Glutamatergic neuron (in vitro differentiated cells): Measurements from ENCODE around the gene MALRD1. TPM values are rescaled to one million over a fixed set of nuclear protein-coding genes. Genes with fewer than 3 reads are reported as not detected.

Experiments used
- DNase-seq: peaks from one replicate; pipeline ENCODE4 v3.0.0; 2022
- H3K27ac Mint-ChIP-seq: one replicate; pipeline ENCODE4 v1.8.0; 2020; ENCODE audit warnings: mild to moderate bottlenecking, mixed read lengths, inconsistent platforms; ENCODE audit not compliant: unreplicated experiment
- H3K27me3 Mint-ChIP-seq: one replicate; pipeline ENCODE4 v1.8.0; 2020; ENCODE audit warnings: mild to moderate bottlenecking, moderate library complexity, mixed read lengths, inconsistent platforms; ENCODE audit not compliant: unreplicated experiment
- H3K36me3 Mint-ChIP-seq: one replicate; pipeline ENCODE4 v1.8.0; 2020; ENCODE audit warnings: mild to moderate bottlenecking, mixed read lengths, inconsistent platforms; ENCODE audit not compliant: unreplicated experiment
- H3K4me1 Mint-ChIP-seq: one replicate; pipeline ENCODE4 v1.8.0; 2020; ENCODE audit warnings: mild to moderate bottlenecking, low read depth, mixed read lengths, inconsistent platforms; ENCODE audit not compliant: unreplicated experiment
- H3K4me3 Mint-ChIP-seq: one replicate; pipeline ENCODE4 v1.8.0; 2020; ENCODE audit warnings: mild to moderate bottlenecking, mixed read lengths, inconsistent platforms; ENCODE audit not compliant: unreplicated experiment
- H3K9me3 Mint-ChIP-seq: one replicate; pipeline ENCODE4 v1.8.0; 2020; ENCODE audit warnings: mild to moderate bottlenecking, moderate library complexity, mixed read lengths, inconsistent platforms; ENCODE audit not compliant: unreplicated experiment
- CTCF ChIP-seq: fragments of 200-600 bp; sonication (generic); IDR thresholded peaks from one replicate; pipeline ENCODE4 v1.5.0; 2021; ENCODE audit not compliant: partially characterized antibody, unreplicated experiment
- total RNA-seq: library from RNA; stranded (reverse); fragmentation: NEBNext Ultra II Directional; extraction: Animal tissue kit (Norgen Biotek cat#: 25700); gene quantifications from one replicate; pipeline ENCODE4 v1.2.1, GENCODE V29; 2021; ENCODE audit not compliant: unreplicated experiment

MALRD1 gene
- total RNA-seq, 1 donor from 2014 or later = 0.27 TPM

DNA sequence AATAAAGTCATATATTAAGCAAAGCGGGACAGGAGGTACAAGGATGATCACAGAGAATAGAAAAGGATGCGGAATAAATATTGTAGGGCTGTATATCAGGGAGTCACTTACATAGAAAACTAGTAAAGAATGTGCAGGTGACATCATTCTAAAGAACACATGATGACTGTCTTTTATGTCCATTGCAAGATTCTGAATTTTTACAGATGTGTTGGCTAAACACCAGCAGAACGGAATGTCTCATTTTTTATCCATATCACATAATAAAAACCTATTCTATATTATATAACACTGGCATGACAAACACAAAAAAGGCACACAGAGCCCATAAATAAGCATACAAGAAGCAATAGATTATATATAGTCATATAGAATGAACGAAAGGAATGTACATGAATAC lies 448.4 kb downstream of the MALRD1 start:
- Mint-ChIP-seq H3K27ac (no peak overlapping the region), H3K4me3 (no peak overlapping the region), H3K36me3 (no peaks in the 10 kb centered on the region), H3K9me3 (no peaks in the 10 kb centered on the region), H3K27me3 (no peaks in the 10 kb centered on the region), H3K4me1 (no peaks in the 10 kb centered on the region)
- DNase-seq = no peak
- no peak for TF ChIP-seq CTCF

DNA sequence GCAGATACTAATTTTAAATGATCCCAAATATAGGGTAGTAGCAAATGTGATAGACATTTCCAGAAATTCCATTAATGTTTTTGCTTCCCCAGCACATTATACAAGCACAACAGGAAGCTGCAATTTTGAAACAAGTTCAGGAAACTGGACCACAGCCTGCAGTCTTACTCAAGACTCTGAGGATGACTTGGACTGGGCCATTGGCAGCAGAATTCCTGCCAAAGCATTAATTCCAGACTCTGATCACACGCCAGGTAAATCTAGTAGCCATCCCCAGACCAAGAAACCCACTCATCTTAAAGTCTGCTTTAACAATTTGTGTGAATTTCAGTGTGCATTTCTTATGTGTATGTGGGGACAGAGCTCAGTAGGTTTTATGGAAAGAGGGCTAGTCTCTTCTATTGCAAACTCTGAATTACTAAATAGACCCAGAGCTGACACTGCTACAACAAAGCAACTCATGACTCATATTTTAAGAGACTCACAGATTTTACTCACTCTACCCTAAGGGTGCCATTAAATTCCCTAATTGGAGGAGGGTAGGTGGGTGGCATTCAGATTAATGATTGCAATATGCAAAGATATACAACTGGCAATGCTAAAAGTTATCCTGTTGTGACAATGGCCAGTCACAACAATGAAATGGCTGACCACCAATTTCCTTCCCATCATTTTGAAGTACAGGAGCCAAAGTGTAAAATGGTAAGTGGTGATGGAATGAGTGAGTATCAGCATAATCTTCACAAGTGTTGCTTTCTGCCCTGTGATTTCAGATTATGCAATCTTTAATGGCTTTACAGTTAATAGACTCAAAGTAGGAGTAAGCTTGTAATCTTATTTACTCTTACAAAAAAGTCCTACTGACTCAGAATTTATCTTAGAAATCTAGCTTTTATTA lies 450.0 kb downstream of the MALRD1 start:
- no peak for DNase-seq
- no peaks in the 10 kb centered on the region for H3K27me3 Mint-ChIP-seq
- no peak overlapping the region for H3K4me3 Mint-ChIP-seq
- TF ChIP-seq CTCF = no peak
- no peaks in the 10 kb centered on the region for H3K9me3 Mint-ChIP-seq
- H3K4me1 Mint-ChIP-seq = no peaks in the 10 kb centered on the region
- H3K36me3 Mint-ChIP-seq = no peaks in the 10 kb centered on the region
- H3K27ac Mint-ChIP-seq = no peak overlapping the region

DNA sequence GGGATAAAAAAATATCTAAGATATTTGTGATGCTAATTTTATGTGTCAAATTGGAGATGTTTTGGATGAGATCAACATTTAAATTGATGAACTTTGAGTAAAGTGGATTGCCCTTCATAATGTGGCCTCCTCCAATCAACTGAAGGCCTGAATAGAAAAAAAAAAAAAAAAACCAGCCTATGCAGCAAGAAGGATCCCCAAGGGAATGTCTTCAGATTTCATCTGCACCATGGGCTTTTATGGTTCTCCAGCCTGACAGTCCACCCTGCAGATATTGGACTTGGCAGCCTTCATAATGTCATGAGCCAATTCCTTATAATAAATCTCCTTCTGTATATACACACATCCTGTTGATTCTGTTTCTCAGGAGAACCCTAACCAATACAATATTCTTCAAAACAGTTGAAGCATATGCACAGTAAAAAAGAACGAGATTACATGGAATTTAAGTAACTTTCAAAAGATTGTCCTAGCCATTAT lies 450.7 kb downstream of the MALRD1 start:
- Mint-ChIP-seq H3K27ac (no peak overlapping the region), H3K9me3 (no peaks in the 10 kb centered on the region), H3K4me1 (no peaks in the 10 kb centered on the region), H3K27me3 (no peaks in the 10 kb centered on the region), H3K4me3 (no peak overlapping the region), H3K36me3 (no peaks in the 10 kb centered on the region)
- DNase-seq = no peak
- no peak for TF ChIP-seq CTCF

- Mint-ChIP-seq H3K9me3 (no peaks in the 10 kb centered on the region), H3K4me3 (no peak overlapping the region), H3K4me1 (no peaks in the 10 kb centered on the region), H3K36me3 (no peaks in the 10 kb centered on the region), H3K27ac (no peak overlapping the region), H3K27me3 (no peaks in the 10 kb centered on the region)
- TF ChIP-seq CTCF = no peak
- no peak for DNase-seq
These were observed 452.4 kb downstream of the MALRD1 start for GRCh38 chr10:19500959-19501358.
